H1 (cell line): Measurements from ENCODE around the gene GALK1. TPM values are rescaled to one million over a fixed set of nuclear protein-coding genes. Genes with fewer than 3 reads are reported as not detected.

Experiments used
- CTCF ChIA-PET: fragments of 300-600 bp; sonication (Branson Sonifier 250); formaldehyde crosslinking; loops from one replicate; lab custom pipeline; 2021; ENCODE audit not compliant: partially characterized antibody; lab: Charles Lee
- POLR2A ChIA-PET: fragments of 300-600 bp; sonication (Branson Sonifier 250); formaldehyde crosslinking; loops from one replicate; lab custom pipeline; 2021; ENCODE audit warnings: inconsistent platforms; ENCODE audit not compliant: partially characterized antibody; lab: Charles Lee
- DNase-seq, 2 experiments: peaks; one replicate each; pipeline versions ENCODE4 v3.0.0 to v3.0.0-alpha.2; 2010 to 2022; ENCODE audit warnings: low spot score in 2 of 2, low read depth in 1 of 2, mixed read lengths in 1 of 2
- FAIRE-seq: peaks from 2 replicates; lab custom pipeline; 2011; peaks lifted over from hg19 to GRCh38; lab: Jason Lieb, UNC
- H2AFZ ChIP-seq: 2 replicates; pipeline ENCODE4 v1.8.1; 2012; ENCODE audit warnings: low read length, inconsistent platforms
- H2AK5ac ChIP-seq: 2 replicates; pipeline ENCODE4 v1.6.1; 2013; ENCODE audit warnings: low read depth, low read length
- H2BK120ac ChIP-seq: replicated peaks from 2 replicates; pipeline ENCODE3; 2013; ENCODE audit warnings: low read depth, low read length, inconsistent platforms
- H2BK12ac ChIP-seq: 2 replicates; pipeline ENCODE4 v1.6.1; 2013; ENCODE audit warnings: low read depth, low read length
- H2BK15ac ChIP-seq: 2 replicates; pipeline ENCODE4 v1.6.1; 2013; ENCODE audit warnings: low read length
- H2BK20ac ChIP-seq: 2 replicates; pipeline ENCODE4 v1.6.1; 2013; ENCODE audit warnings: low read length
- H2BK5ac ChIP-seq: 2 replicates; pipeline ENCODE4 v1.6.1; 2013; ENCODE audit warnings: low read depth, low read length
- H3K14ac ChIP-seq: 2 replicates; pipeline ENCODE4 v1.6.1; 2013; ENCODE audit warnings: inconsistent platforms; ENCODE audit not compliant: insufficient read length
- H3K18ac ChIP-seq: 2 replicates; pipeline ENCODE4 v1.6.1; 2013; ENCODE audit warnings: low read length; ENCODE audit errors: extremely low read depth
- H3K23ac ChIP-seq: 2 replicates; pipeline ENCODE4 v1.6.1; 2013; ENCODE audit warnings: inconsistent platforms; ENCODE audit not compliant: insufficient read length
- H3K23me2 ChIP-seq: 2 replicates; pipeline ENCODE4 v1.6.1; 2013; ENCODE audit warnings: low read depth, low read length
- H3K27ac ChIP-seq: 2 replicates; pipeline ENCODE4 v1.6.1; 2011; ENCODE audit warnings: low read depth, low read length, inconsistent platforms
- H3K27me3 ChIP-seq, 4 experiments: replicated peaks in 1 of 4; 1 replicate in 1 of 4; 2 replicates in 3 of 4; pipeline versions ENCODE4 v1.6.1 to v1.8.1; 2011 to 2013; ENCODE audit warnings: low read length in 3 of 4, mild to moderate bottlenecking in 3 of 4, inconsistent platforms in 2 of 4, mixed read lengths in 2 of 4, moderate library complexity in 1 of 4; ENCODE audit not compliant: control insufficient read depth in 3 of 4, insufficient read depth in 3 of 4; ENCODE audit errors: extremely low read depth in 1 of 4
- H3K36me3 ChIP-seq, 4 experiments: 2 replicates each; pipeline versions ENCODE4 v1.6.1 to v1.8.1; 2011 to 2013; ENCODE audit warnings: mild to moderate bottlenecking in 4 of 4, low read length in 3 of 4, moderate library complexity in 2 of 4, control low read depth in 1 of 4, inconsistent platforms in 1 of 4; ENCODE audit not compliant: insufficient read depth in 4 of 4, control insufficient read depth in 2 of 4
- H3K4ac ChIP-seq: replicated peaks from 2 replicates; pipeline ENCODE3; 2013; ENCODE audit warnings: low read length, low read depth, mixed read lengths, inconsistent platforms; ENCODE audit not compliant: insufficient read length
- H3K4me1 ChIP-seq, 4 experiments: replicated peaks in 1 of 4; 1 replicate in 1 of 4; 2 replicates in 3 of 4; pipeline versions ENCODE4 v1.6.1 to v1.8.1; 2011 to 2013; ENCODE audit warnings: low read length in 3 of 4, inconsistent platforms in 2 of 4, mixed read lengths in 1 of 4; ENCODE audit not compliant: insufficient read depth in 4 of 4, control insufficient read depth in 3 of 4
- H3K4me2 ChIP-seq, 2 experiments: 2 replicates each; pipeline versions ENCODE4 v1.6.1 to v1.8.1; 2011 to 2013; ENCODE audit warnings: low read depth in 2 of 2, low read length in 2 of 2, control low read depth in 1 of 2, inconsistent platforms in 1 of 2, mild to moderate bottlenecking in 1 of 2; ENCODE audit not compliant: insufficient read depth in 1 of 2
- H3K4me3 ChIP-seq, 4 experiments: fragments of 200-600, 300-600 bp in 1 of 4; sonication (generic), shearing (Covaris generic), sonication (Bioruptor Twin) in 1 of 4; 2 replicates each; pipeline versions ENCODE4 v1.5.1 to v1.8.1; 2011 to 2016; ENCODE audit warnings: low read length in 4 of 4, low read depth in 3 of 4, control low read depth in 2 of 4, inconsistent platforms in 2 of 4, mild to moderate bottlenecking in 2 of 4, mixed read lengths in 1 of 4, moderate library complexity in 1 of 4; ENCODE audit not compliant: insufficient read depth in 2 of 4; ENCODE audit errors: extremely low read depth in 1 of 4
- H3K56ac ChIP-seq: replicated peaks from 2 replicates; pipeline ENCODE3; 2013; ENCODE audit warnings: low read depth, mild to moderate bottlenecking, mixed read lengths, low read length, inconsistent platforms; ENCODE audit not compliant: insufficient read length
- H3K79me1 ChIP-seq: 2 replicates; pipeline ENCODE4 v1.6.1; 2013; ENCODE audit warnings: low read depth, low read length, control low read depth
- H3K79me2 ChIP-seq, 2 experiments: 2 replicates each; pipeline versions ENCODE4 v1.6.1 to v1.8.1; 2012 to 2013; ENCODE audit warnings: low read length in 2 of 2, mild to moderate bottlenecking in 2 of 2, inconsistent platforms in 1 of 2; ENCODE audit not compliant: insufficient read depth in 2 of 2, control insufficient read depth in 1 of 2
- H3K9ac ChIP-seq, 4 experiments: replicated peaks in 1 of 4; 1 replicate in 1 of 4; 2 replicates in 3 of 4; pipeline versions ENCODE4 v1.6.1 to v1.8.1; 2011 to 2013; ENCODE audit warnings: low read depth in 3 of 4, low read length in 3 of 4, control low read depth in 2 of 4, mild to moderate bottlenecking in 2 of 4, moderate library complexity in 2 of 4, inconsistent platforms in 1 of 4; ENCODE audit errors: extremely low read depth in 1 of 4
- H3K9me3 ChIP-seq, 2 experiments: 2 replicates each; pipeline versions ENCODE4 v1.6.1 to v1.8.1; 2012 to 2013; ENCODE audit warnings: mild to moderate bottlenecking in 2 of 2, moderate library complexity in 2 of 2, control low read depth in 1 of 2, inconsistent platforms in 1 of 2, low read depth in 1 of 2, low read length in 1 of 2, mixed read lengths in 1 of 2; ENCODE audit not compliant: insufficient read depth in 2 of 2
- H4K20me1 ChIP-seq, 2 experiments: replicated peaks in 1 of 2; 2 replicates each; pipeline versions ENCODE3 to v1.8.1; 2011 to 2013; ENCODE audit warnings: inconsistent platforms in 2 of 2, low read length in 2 of 2, mild to moderate bottlenecking in 1 of 2; ENCODE audit not compliant: insufficient read depth in 2 of 2, control insufficient read depth in 1 of 2
- H4K5ac ChIP-seq: 2 replicates; pipeline ENCODE4 v1.6.1; 2013; ENCODE audit warnings: low read length, low read depth, mixed read lengths, inconsistent platforms; ENCODE audit not compliant: insufficient read length
- H4K8ac ChIP-seq: 2 replicates; pipeline ENCODE4 v1.8.0; 2013; ENCODE audit warnings: mild to moderate bottlenecking, moderate library complexity, low read length, inconsistent platforms; ENCODE audit not compliant: insufficient read depth; ENCODE audit errors: extremely low read depth
- H4K91ac ChIP-seq: replicated peaks from 2 replicates; pipeline ENCODE3; 2013; ENCODE audit warnings: low read length, mixed read lengths, inconsistent platforms; ENCODE audit not compliant: insufficient read length
- HDAC2 ChIP-seq, 2 experiments: fragments of 300-600 bp in 1 of 2; sonication (generic) in 1 of 2; IDR thresholded peaks; 2 replicates each; pipeline ENCODE4 v1.6.1; 2011 to 2012; ENCODE audit warnings: low read depth in 2 of 2, low read length in 2 of 2, mild to moderate bottlenecking in 2 of 2, moderate library complexity in 2 of 2, borderline replicate concordance in 1 of 2, inconsistent platforms in 1 of 2
- KDM4A ChIP-seq: IDR thresholded peaks from one replicate; pipeline ENCODE4 v1.7.1; 2012; ENCODE audit warnings: low read depth, mild to moderate bottlenecking, moderate library complexity, low read length, inconsistent platforms; ENCODE audit not compliant: severe bottlenecking
- POLR2AphosphoS5 ChIP-seq: IDR thresholded peaks from 2 replicates; pipeline ENCODE4 v1.6.1; 2011; ENCODE audit warnings: low read depth, low read length
- POU5F1 ChIP-seq: IDR thresholded peaks from 2 replicates; pipeline ENCODE4 v1.6.1; 2011; ENCODE audit warnings: low read depth, mild to moderate bottlenecking, low read length, moderate library complexity
- RNF2 ChIP-seq: fragments of 200-900, 300-1000 bp; sonication (generic); IDR thresholded peaks from 2 replicates; pipeline ENCODE4 v1.7.1; 2016; ENCODE audit warnings: borderline replicate concordance, low read depth, mild to moderate bottlenecking, antibody characterized with exemption, low read length; ENCODE audit not compliant: poor library complexity, severe bottlenecking; ENCODE audit errors: missing control alignments
- RXRA ChIP-seq: IDR thresholded peaks from 2 replicates; pipeline ENCODE4 v1.6.1; 2011; ENCODE audit warnings: low read depth, mild to moderate bottlenecking, low read length, moderate library complexity; ENCODE audit not compliant: insufficient read depth
- SUZ12 ChIP-seq: fragments of 200-600 bp; sonication (generic); IDR thresholded peaks from 2 replicates; pipeline ENCODE4 v1.6.1; 2012; ENCODE audit warnings: mild to moderate bottlenecking, inconsistent platforms, low read length, moderate library complexity, mixed read lengths
- WGBS, 2 experiments: shearing (Covaris generic) in 1 of 2; methylation state at CpG; one replicate each; pipeline versions ENCODE4 v1.1.6 to v1.1.7; 2013 to 2015; ENCODE audit warnings: low lambda C conversion rate in 2 of 2, mixed read lengths in 2 of 2, inconsistent platforms in 1 of 2, low coverage in 1 of 2, missing lambda C conversion rate in 1 of 2; ENCODE audit not compliant: insufficient replicate concordance in 2 of 2, insufficient coverage in 1 of 2, insufficient read length in 1 of 2; ENCODE audit errors: extremely low coverage in 1 of 2, missing lambda C conversion rate in 1 of 2; 5-methylcytosine and 5-hydroxymethylcytosine counted together
- polyA plus RNA-seq, 7 experiments: library from polyadenylated mRNA; depleted of rRNA in 3 of 7; stranded (reverse) in 5 of 7; unstranded in 2 of 7; fragments of >200 nt in 5 of 7; fragments of 200-250 nt in 2 of 7; gene quantifications; 1 replicate in 5 of 7; 2 replicates in 1 of 7; 4 replicates in 1 of 7; pipeline versions ENCODE4 v1.2.1 to v1.2.3, GENCODE V29; 2011 to 2013; ENCODE audit warnings: missing spikeins in 2 of 7, mixed read lengths in 2 of 7
- total RNA-seq: library from RNA; stranded (reverse); fragmentation: NEBNext Ultra II Directional; extraction: Animal tissue kit (Norgen Biotek cat#: 25700); gene quantifications from 2 replicates; pipeline ENCODE4 v1.2.1, GENCODE V29; 2021

The GALK1 gene
- total and polyA plus RNA-seq, 2 of the 8 experiments (the other 6 are each of a cell fraction or from before 2014, with no cell fraction given): 34.1 to 47.9 TPM

DNA sequence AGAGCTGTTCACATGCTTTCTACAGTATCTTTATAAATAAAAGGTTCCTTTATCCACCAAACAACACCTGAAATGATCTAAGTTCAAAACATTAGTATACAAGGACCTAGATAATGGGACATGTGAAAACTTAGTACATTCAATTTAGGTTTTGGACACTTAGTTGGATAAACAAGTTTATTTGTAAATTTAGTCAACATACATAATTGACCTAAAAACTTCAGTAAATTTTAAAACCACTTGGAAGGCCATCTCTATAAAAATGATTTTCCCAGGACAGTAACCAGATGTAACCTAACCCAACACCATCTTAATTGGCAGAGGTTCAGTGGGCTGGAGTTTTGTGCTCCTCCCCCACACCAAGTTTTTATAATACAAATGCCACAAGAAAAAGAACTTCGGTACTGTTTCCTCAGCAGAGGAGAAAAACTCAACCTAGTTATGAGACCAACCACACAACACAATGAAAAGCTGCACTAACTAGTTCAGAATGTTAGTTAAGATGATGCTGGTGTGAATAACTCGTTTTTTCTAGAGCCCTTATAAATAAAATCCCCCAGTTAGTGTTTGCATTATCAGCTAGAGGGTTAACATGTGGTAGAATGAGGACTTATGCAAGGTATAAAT is 12.4 kb upstream of the GALK1 start:
- no peaks in the 10 kb centered on the region for H3K9me3 ChIP-seq
- H4K8ac ChIP-seq: no peak overlapping the region
- peaks cover 0 to 29% (median 14%) of the 10 kb centered on the region in 4 experiments; a peak in 5 of 8 replicates for H3K36me3 ChIP-seq
- no peaks in the 10 kb centered on the region for H3K79me1 ChIP-seq
- TF ChIP-seq POU5F1 (no peak), SUZ12 (no peak), HDAC2 (IDR thresholded peaks at IDR 0.05; ENCODE audit: borderline replicate concordance in 1 of 2, low read depth in 2 of 2, low read length in 2 of 2) (no peak), KDM4A (no peak), RNF2 (no peak), RXRA (no peak), POLR2AphosphoS5 (no peak)
- no peak overlapping the region for H3K18ac ChIP-seq
- peaks cover 3 to 28% of the 10 kb centered on the region in 2 experiments; a peak in 3 of 4 replicates for H3K79me2 ChIP-seq
- H2BK5ac ChIP-seq: no peak overlapping the region
- no peak overlapping the region for H3K14ac ChIP-seq
- H2BK20ac ChIP-seq: no peak overlapping the region
- WGBS, 2 experiments: 81% methylated on average over 2 of the region's 2 CpGs; no CpG with 5 or more reads in 1 of the 2 experiments
- no peak overlapping the region for H4K91ac ChIP-seq
- H2AK5ac ChIP-seq: no peak overlapping the region
- CTCF ChIA-PET: interaction anchor here (0.6 to 21.4 kb wide), 9 partner anchors 9 to 124 kb away, joined by 3 to 359 read pairs (median 5); partner anchors contain the start of gene GALK1
- no peaks in the 10 kb centered on the region for H3K23me2 ChIP-seq
- no peak overlapping the region for H2BK120ac ChIP-seq
- H3K23ac ChIP-seq: no peak overlapping the region
- FAIRE-seq: no peak
- H3K4me3 ChIP-seq: peak overlapping the region; percentile 75 to 93 (median 86); a peak in 5 of 8 replicates
- no peak overlapping the region for H3K56ac ChIP-seq
- no peak overlapping the region for H3K9ac ChIP-seq
- no peak overlapping the region for H4K5ac ChIP-seq
- peaks cover 0 to 4% (median 0%) of the 10 kb centered on the region in 4 experiments; a peak in 2 of 7 replicates for H3K4me1 ChIP-seq
- no peak for DNase-seq
- no peak overlapping the region for H2BK15ac ChIP-seq
- no peak overlapping the region for H2BK12ac ChIP-seq
- no peak overlapping the region for H3K4ac ChIP-seq
- H3K27ac ChIP-seq: no peak overlapping the region
- peaks cover 10 to 12% of the 10 kb centered on the region in 2 experiments for H4K20me1 ChIP-seq
- H2AFZ ChIP-seq: no peak overlapping the region
- peak overlapping the region; percentile 82 to 89; a peak in 3 of 4 replicates for H3K4me2 ChIP-seq
- no peaks in the 10 kb centered on the region for H3K27me3 ChIP-seq
- POLR2A ChIA-PET: interaction anchor here (0.6 to 8.5 kb wide), 20 partner anchors 7 to 245 kb away, joined by 3 to 425 read pairs (median 5); partner anchors contain the start of genes GALK1, ITGB4, RECQL5 and SAP30BP
